Stimulated activated CD4-positive, alpha-beta T cell treated with anti-CD3 and anti-CD28 coated beads, TNF-alpha, amount 100 ng/mL, for 48 hours (primary cell): ENCODE data around the gene TUBB4B.

ENCODE experiments used
- DNase-seq, 3 donors: peaks; one replicate each; pipeline ENCODE4 v3.0.0-alpha.2; 2020; ENCODE audit warnings: low read depth in 3 of 3

TUBB4B gene

DNA sequence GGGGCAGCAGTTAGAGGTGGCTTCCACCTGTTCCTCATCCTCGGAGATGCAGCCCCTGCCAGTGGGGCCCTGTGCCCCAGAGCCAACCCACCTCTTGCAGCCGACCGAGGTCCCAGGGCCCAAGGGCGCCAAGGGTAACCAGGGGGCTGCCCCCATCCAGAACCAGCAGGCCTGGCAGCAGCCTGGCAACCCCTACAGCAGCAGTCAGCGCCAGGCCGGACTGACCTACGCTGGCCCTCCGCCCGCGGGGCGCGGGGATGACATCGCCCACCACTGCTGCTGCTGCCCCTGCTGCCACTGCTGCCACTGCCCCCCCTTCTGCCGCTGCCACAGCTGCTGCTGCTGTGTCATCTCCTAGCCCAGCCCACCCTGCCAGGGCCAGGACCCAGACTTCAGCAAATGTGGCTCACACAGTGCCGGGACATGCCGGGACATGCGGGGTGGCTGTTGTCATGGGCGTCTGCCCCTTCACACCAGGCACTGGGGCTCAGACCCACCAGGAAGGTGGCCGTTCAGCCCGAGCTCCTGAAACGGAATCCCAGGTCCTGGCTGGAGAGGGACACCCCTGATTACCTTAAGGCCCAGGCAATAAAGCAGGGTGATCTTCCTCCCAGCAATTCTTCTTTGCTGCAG lies 15.3 kb upstream of the TUBB4B start:
- no peak for DNase-seq

DNA sequence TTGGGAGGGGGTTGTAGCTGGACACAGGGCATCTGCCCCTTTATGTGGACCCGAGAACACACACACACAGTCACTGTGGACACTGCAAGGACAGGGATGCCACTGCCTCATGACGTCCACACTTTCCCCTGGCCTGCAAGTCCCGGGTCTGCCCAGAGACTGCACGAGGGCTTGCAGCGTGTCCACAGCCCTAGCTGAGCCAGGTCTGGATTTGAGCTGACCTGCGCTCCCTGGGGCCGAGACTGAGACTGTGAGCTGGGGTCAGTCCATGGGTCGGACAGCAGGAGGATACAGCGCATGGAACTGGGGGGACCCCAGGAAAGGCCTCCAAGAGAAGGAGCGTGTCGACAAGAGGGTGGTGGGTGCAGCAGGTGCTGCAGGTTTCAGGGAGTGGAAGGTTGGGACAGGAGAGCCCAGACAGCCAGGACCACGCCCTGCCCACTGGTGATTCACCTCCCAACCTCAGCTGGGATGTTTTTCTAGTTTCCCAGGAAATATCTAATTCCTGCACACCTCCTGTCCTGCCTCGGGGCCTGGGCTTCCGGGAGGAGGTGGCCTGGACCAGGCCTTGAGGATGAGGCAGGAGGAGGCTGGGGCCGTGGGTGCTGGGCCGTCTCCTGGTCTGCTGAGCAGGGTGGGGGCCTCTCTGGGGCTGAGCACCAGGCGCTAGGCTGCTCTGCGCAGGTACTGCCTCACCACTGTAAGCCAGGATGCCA lies 14.6 kb upstream of the TUBB4B start:
- DNase-seq, result no peak

- DNase-seq, result peak; percentile 60 to 77 (median 70)
Measured at GRCh38 chr9:137227054-137227852, 13.8 kb upstream of the TUBB4B start, which contains the start of gene RNF224. Gene RNF224 (plus strand): TSS chr9:137227502. CDS start chr9:137228336, 834 bp downstream.

- no peak for DNase-seq
Measured at GRCh38 chr9:137227853-137228505, 13.1 kb upstream of the TUBB4B start.

DNA sequence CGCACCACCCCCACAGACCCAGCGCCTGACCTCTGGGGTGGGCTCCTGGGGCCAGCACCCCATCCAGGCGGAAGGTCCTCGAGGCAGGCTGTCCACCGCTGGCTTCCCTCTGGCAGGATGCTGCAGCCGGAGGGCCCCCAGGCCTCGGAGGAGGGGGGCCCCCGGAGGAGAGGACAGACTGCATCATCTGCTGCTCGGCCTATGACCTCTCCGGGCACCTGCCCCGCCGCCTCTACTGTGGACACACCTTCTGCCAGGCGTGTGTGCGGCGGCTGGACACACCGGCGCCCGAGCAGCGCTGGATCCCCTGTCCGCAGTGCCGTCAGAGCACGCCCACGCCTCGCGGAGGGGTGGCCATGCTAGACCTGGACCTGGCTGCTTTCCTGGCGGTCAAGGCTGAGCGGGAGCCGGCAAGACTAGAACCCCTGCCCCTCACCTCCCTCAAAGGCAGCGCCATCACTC lies 12.6 kb upstream of the TUBB4B start:
- DNase-seq, result no peak

GRCh38 chr9:137228968-137229896 lies 11.9 kb upstream of the TUBB4B start:
- no peak for DNase-seq

GRCh38 chr9:137229903-137230704 lies 11.0 kb upstream of the TUBB4B start:
- DNase-seq, result no peak

DNA sequence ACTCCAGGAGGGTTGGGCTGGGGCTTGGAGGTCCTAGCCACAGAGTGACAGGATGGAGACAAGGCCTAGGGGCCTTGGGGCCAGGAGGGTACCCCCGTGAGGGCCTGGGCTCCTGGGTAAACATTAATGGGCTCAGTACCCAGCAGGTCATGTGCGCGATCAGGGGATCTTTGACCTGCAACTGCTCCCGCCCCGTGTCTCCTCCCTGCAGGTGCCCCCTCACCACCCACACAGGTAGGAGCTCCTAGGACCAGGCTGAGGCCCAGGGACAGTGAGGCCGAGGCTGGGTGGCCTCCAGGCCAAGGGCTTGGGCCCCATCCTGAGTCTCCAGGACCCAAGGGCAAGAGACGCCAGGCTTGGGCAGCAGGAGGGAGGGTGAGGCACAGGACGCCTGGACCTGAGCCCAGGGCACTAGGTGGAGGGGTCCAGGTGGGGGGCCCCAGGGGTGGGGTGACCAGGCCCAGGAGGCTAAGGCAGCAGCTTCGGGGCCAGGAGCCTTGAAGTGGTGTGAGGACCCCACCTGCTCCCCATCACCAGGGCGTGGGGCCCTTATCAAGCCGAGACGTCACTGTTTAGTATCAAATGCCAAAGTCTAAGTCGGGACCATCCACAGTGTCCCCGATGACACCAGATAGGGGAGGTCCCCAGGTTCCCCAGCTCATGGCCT lies 10.2 kb upstream of the TUBB4B start, which contains the start of gene SLC34A3:
TSS of gene SLC34A3 (plus strand) at position 197 of the 667 bp plus-strand sequence. CDS start 802 bp downstream, outside the sequence.
- DNase-seq, result no peak

- no peak for DNase-seq
Measured at GRCh38 chr9:137231372-137232039, 9.6 kb upstream of the TUBB4B start.

DNA sequence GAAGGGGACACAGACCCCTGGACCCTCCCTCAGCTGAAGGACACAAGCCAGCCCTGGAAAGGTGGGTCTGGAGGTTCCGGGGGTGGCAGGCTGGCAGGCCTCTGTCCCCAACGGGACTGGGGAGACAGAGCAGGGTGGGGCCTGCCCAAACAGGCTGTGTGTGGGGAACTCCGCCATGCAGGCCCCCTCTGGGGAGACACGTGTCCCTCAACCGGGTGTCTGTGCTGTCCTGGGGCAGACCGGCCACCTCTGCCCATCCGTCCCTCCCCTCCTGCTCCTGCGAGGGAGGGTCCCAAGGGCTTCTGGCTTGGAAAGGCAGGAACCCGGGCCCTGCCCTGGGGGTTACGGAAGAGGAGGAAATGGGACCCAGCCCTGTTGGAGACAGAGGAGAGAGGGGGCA lies 9.0 kb upstream of the TUBB4B start:
- DNase-seq, result no peak

DNA sequence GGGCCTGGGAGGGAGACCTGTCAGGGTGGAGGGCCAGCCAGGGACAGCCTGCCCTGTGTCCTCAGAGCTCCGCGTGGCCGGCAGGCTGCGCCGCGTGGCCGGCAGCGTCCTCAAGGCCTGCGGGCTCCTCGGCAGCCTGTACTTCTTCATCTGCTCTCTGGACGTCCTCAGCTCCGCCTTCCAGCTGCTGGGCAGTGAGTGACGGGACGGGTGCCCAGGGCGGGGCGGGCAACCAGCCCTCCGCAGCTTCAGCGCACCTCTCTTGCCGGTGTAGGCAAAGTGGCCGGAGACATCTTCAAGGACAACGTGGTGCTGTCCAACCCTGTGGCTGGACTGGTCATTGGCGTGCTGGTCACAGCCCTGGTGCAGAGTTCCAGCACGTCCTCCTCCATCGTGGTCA lies 8.6 kb upstream of the TUBB4B start:
- DNase-seq, result no peak

DNA sequence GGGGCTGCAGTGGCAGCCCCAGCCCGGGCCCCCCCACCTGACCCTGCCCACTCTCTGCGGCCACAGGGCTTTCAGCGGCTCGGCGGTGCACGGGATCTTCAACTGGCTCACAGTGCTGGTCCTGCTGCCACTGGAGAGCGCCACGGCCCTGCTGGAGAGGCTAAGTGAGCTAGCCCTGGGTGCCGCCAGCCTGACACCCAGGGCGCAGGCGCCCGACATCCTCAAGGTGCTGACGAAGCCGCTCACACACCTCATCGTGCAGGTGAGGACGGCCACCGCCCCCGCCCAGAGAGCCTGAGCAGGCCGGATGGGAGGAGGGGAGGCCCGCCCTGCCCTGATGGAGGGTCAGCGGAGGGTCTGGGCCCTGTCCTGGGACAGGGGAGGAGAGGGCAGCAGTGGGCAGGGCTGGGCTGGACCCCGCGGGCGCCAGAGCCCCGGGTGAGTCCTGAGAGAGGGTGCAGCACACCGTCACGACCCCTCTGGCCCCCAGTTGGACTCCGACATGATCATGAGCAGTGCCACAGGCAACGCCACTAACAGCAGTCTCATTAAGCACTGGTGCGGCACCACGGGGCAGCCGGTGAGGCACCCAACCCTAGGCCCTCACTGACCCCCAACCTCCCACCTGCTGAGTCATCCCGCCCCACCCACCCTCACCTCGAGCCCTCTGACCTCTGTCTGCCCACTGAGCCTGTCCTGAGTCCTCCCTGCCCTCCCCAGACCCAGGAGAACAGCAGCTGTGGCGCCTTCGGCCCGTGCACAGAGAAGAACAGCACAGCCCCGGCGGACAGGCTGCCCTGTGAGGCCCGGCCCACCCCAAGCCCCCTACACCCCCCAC lies 7.7 kb upstream of the TUBB4B start:
- DNase-seq, result no peak

- DNase-seq, result no peak
Measured at GRCh38 chr9:137234055-137234697, 6.9 kb upstream of the TUBB4B start.

DNA sequence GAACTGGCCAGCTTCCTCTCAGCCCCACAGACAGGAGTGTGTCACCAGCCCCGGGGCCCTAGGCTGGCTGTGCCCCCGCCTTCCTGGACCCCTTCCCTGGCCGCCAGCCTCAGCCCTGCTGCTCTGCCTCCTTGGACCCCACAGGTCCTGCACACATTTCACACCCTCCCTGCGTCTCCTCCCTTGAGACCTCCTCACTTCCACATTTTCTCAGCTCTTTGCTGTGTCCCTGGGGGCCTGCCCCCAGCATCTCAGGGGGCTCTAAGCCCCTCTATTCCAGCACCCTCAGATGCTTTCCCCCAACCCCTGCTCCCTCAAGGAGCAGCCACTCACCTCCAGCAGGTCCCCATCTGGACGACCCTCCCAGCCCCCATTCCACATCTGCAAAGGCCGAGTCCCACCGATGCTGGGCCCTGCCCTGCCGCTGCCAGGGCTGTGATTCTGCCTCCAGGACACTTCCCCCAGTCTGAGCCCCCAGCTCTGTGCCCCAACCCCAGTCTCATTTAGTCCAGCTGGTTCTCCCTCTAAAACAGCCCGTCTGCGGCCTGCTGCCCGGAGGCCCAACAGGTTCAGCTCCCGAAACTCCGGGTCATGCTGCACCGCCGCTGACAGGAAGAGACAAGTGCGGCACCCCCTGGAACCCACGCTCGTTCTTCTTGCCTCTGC lies 6.2 kb upstream of the TUBB4B start:
- DNase-seq, result no peak

GRCh38 chr9:137235424-137236237 lies 5.5 kb upstream of the TUBB4B start:
- DNase-seq, result no peak
